ENCODE data around the gene SLC16A12. TPM values are rescaled to one million over a fixed set of nuclear protein-coding genes. Genes with fewer than 3 reads are reported as not detected.

Gene SLC16A12
- total RNA-seq, 1 donor from 2014 or later, result 1.9 TPM

GRCh38 chr10:89388806-89389205 lies 146.6 kb downstream of the SLC16A12 start:
- no peak for TF ChIP-seq CTCF (IDR thresholded peaks at IDR 0.05)
- intact Hi-C loops (cut with DNase I), result no loop called here

GRCh38 chr10:89384474-89385340 lies 150.7 kb downstream of the SLC16A12 start:
- no peak for DNase-seq
- peak; percentile 86 for ATAC-seq
- H3K4me3 ChIP-seq, result no peak overlapping the region
- intact Hi-C loops (cut with DNase I), result no loop called here
- no peak overlapping the region for H3K27ac ChIP-seq
- H3K4me1 ChIP-seq, result no peaks in the 10 kb centered on the region
- no peaks in the 10 kb centered on the region for H3K9me3 ChIP-seq
- no peak for TF ChIP-seq CTCF (IDR thresholded peaks at IDR 0.05)
- no peaks in the 10 kb centered on the region for H3K27me3 ChIP-seq
- no peaks in the 10 kb centered on the region for H3K36me3 ChIP-seq

More at GRCh38 chr10:89388806-89389205, 146.6 kb downstream of the SLC16A12 start:
- Histone ChIP-seq H3K4me1 (peaks cover 15% of the 10 kb centered on the region), H3K9me3 (no peaks in the 10 kb centered on the region), H3K27ac (no peak overlapping the region), H3K4me3 (no peak overlapping the region), H3K27me3 (no peaks in the 10 kb centered on the region), H3K36me3 (no peaks in the 10 kb centered on the region)
- ATAC-seq (no peak), DNase-seq (no peak)

GRCh38 chr10:89382757-89383156 lies 152.6 kb downstream of the SLC16A12 start:
- no peaks in the 10 kb centered on the region for H3K4me1 ChIP-seq
- TF ChIP-seq CTCF (IDR thresholded peaks at IDR 0.05), result no peak
- ATAC-seq (no peak), DNase-seq (no peak)
- H3K27me3 ChIP-seq, result no peaks in the 10 kb centered on the region
- H3K9me3 ChIP-seq, result no peaks in the 10 kb centered on the region
- no peak overlapping the region for H3K4me3 ChIP-seq
- no peak overlapping the region for H3K27ac ChIP-seq
- H3K36me3 ChIP-seq, result no peaks in the 10 kb centered on the region
- intact Hi-C loops (cut with DNase I), result no loop called here

Other genes with a start within 250 kb of the SLC16A12 start
- gene IFIT2, start 233.5 kb downstream of the SLC16A12 start, total RNA-seq, result 47.2 TPM
- 78.0 TPM for gene IFIT3, start 207.6 kb downstream of the SLC16A12 start, total RNA-seq
- gene IFIT1B, start 157.5 kb downstream of the SLC16A12 start, total RNA-seq, result not detected
- gene IFIT1, start 143.0 kb downstream of the SLC16A12 start, total RNA-seq, result 51.1 TPM
- 24.4 TPM for gene IFIT5, start 121.0 kb downstream of the SLC16A12 start, total RNA-seq
- 8.0 TPM for gene PANK1, start 109.6 kb upstream of the SLC16A12 start, total RNA-seq
- 5.1 TPM for gene KIF20B, start 166.0 kb upstream of the SLC16A12 start, total RNA-seq

All from upper lobe of right lung (tissue), 1 donor.